Astrocyte (in vitro differentiated cells and primary cell): ENCODE data around the gene PLEKHG3.

Experiments used
- EZH2 ChIP-seq: IDR thresholded peaks from 2 replicates; pipeline ENCODE4 v1.6.1; 2012; ENCODE audit warnings: mild to moderate bottlenecking, low read length, inconsistent platforms; ENCODE audit not compliant: insufficient read depth
- TF ChIP-seq, protein P1 (sequence below): IDR thresholded peaks from 2 replicates; pipeline ENCODE4 v1.5.1; 2011; ENCODE audit warnings: low read depth, mild to moderate bottlenecking, inconsistent platforms, low read length, moderate library complexity; ENCODE audit not compliant: insufficient read depth

DNA sequence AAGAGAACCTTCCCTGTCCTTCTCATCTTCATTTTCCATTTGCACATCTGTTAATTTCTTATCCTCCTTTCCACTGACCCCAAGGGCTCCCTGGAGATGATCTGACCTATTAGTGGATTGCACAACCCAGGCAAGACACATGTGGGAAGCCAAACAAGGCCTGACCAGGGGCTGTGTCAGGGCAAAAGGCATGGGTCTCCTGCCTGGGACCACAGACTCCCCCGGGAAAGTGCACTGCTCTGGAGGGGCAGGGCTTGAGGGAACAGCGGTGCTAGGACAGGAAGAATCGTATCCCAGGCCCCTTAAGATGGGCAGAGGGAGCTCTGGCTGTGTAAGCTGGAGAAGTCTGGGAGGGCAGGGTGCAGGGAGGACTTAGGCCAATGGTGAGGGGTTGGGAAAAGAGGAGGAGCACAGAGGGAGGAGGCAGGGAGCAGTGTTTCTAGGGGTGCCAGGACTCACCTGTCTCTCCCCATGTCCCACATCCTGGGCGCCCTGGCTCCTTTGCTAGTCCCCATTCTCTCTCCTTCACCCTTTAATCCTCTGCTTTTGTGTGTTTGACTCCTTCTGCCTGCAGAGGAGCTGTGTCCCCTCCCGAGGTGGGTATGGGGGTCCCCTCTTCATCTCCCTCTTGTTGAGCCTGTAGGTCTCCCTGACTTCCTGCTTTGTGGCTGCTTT, 25.3 kb downstream of the PLEKHG3 start:
- TF ChIP-seq, protein P1, sequence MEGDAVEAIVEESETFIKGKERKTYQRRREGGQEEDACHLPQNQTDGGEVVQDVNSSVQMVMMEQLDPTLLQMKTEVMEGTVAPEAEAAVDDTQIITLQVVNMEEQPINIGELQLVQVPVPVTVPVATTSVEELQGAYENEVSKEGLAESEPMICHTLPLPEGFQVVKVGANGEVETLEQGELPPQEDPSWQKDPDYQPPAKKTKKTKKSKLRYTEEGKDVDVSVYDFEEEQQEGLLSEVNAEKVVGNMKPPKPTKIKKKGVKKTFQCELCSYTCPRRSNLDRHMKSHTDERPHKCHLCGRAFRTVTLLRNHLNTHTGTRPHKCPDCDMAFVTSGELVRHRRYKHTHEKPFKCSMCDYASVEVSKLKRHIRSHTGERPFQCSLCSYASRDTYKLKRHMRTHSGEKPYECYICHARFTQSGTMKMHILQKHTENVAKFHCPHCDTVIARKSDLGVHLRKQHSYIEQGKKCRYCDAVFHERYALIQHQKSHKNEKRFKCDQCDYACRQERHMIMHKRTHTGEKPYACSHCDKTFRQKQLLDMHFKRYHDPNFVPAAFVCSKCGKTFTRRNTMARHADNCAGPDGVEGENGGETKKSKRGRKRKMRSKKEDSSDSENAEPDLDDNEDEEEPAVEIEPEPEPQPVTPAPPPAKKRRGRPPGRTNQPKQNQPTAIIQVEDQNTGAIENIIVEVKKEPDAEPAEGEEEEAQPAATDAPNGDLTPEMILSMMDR = no peak
- no peak for TF ChIP-seq EZH2
